Caco-2 (cell line): ENCODE data around the gene TGFBR2. TPM values are rescaled to one million over a fixed set of nuclear protein-coding genes. Genes with fewer than 3 reads are reported as not detected.
A peak's percentile ranks its signal among the peaks of the same experiment; 100 is the strongest.

ENCODE experiments used
- BruUV-seq: library from RNA; stranded (reverse); fragments of 400-500 nt; replicated peaks from 2 replicates; lab custom pipeline; 2021; lab: Mats Ljungman, UMichigan
- CTCF ChIA-PET: fragments of 300-600 bp; sonication (Branson Sonifier 250); formaldehyde crosslinking; loops from one replicate; lab custom pipeline; 2022; ENCODE audit warnings: antibody characterized with exemption; lab: Charles Lee
- POLR2A ChIA-PET: fragments of 300-600 bp; sonication (Branson Sonifier 250); formaldehyde crosslinking; loops from one replicate; lab custom pipeline; 2022; ENCODE audit warnings: antibody characterized with exemption; lab: Charles Lee
- DNase-seq, 2 experiments: peaks; one replicate each; pipeline versions ENCODE4 v3.0.0 to v3.0.0-alpha.2; 2020 to 2022
- H3K27me3 ChIP-seq: replicated peaks from 2 replicates; pipeline ENCODE4 v1.6.0; 2011; ENCODE audit warnings: low read length; ENCODE audit not compliant: control insufficient read depth, insufficient read depth
- H3K36me3 ChIP-seq: 2 replicates; pipeline ENCODE4 v1.5.1; 2011; ENCODE audit warnings: low read length; ENCODE audit not compliant: control insufficient read depth, insufficient read depth
- H3K4me1 ChIP-seq: fragments of 250-450 bp; sonication (Bioruptor Pico); 2 replicates; pipeline ENCODE4 v1.5.1; 2020; ENCODE audit warnings: mild to moderate bottlenecking
- H3K4me3 ChIP-seq: 2 replicates; pipeline ENCODE4 v1.5.1; 2011; ENCODE audit warnings: low read depth, mild to moderate bottlenecking, control low read depth, low read length
- H3K9me3 ChIP-seq: fragments of 250-450 bp; sonication (Bioruptor Pico); 2 replicates; pipeline ENCODE4 v1.5.1; 2020; ENCODE audit warnings: mild to moderate bottlenecking, moderate library complexity
- H3K27ac Mint-ChIP-seq: one replicate; pipeline ENCODE4 v1.8.0; 2022; ENCODE audit warnings: mixed read lengths; ENCODE audit not compliant: unreplicated experiment
- H3K27me3 Mint-ChIP-seq: one replicate; pipeline ENCODE4 v1.8.0; 2022; ENCODE audit warnings: mixed read lengths; ENCODE audit not compliant: insufficient read depth, unreplicated experiment
- H3K36me3 Mint-ChIP-seq: one replicate; pipeline ENCODE4 v1.8.0; 2022; ENCODE audit warnings: mild to moderate bottlenecking, mixed read lengths; ENCODE audit not compliant: insufficient read depth, unreplicated experiment
- H3K4me1 Mint-ChIP-seq: one replicate; pipeline ENCODE4 v1.8.0; 2022; ENCODE audit warnings: low read depth, mixed read lengths; ENCODE audit not compliant: unreplicated experiment
- H3K4me3 Mint-ChIP-seq: one replicate; pipeline ENCODE4 v1.8.0; 2022; ENCODE audit warnings: mild to moderate bottlenecking, moderate library complexity, mixed read lengths; ENCODE audit not compliant: unreplicated experiment
- H3K9me3 Mint-ChIP-seq: one replicate; pipeline ENCODE4 v1.8.0; 2022; ENCODE audit warnings: mixed read lengths; ENCODE audit not compliant: unreplicated experiment
- CTCF ChIP-seq, 2 experiments: fragments of 200-600 bp in 1 of 2; IDR thresholded peaks; 1 replicate in 1 of 2; 2 replicates in 1 of 2; pipeline versions ENCODE4 v1.5.1 to v1.8.0; 2011 to 2022; ENCODE audit warnings: antibody characterized with exemption in 1 of 2, control low read depth in 1 of 2, inconsistent platforms in 1 of 2, low read depth in 1 of 2, low read length in 1 of 2, mild to moderate bottlenecking in 1 of 2, moderate library complexity in 1 of 2; ENCODE audit not compliant: insufficient read depth in 1 of 2, severe bottlenecking in 1 of 2, unreplicated experiment in 1 of 2
- intact Hi-C: fragments of 100-400 bp; cut with micrococcal nuclease; formaldehyde crosslinking; loops from one replicate; pipeline ENCODE4 v1.10.0; 2022; ENCODE audit not compliant: unreplicated experiment
- total RNA-seq: library from RNA; stranded (reverse); gene quantifications from 2 replicates; pipeline ENCODE4 v1.2.3, GENCODE V29; 2022

The TGFBR2 gene
- total RNA-seq, 1 experiment from 2014 or later = 40.5 TPM

GRCh38 chr3:30578479-30578878 lies 27.9 kb upstream of the TGFBR2 start:
- Histone ChIP-seq H3K9me3 (no peaks in the 10 kb centered on the region; the same call in 1 of the 2 replicates), H3K4me3 (no peak overlapping the region), H3K27me3 (no peaks in the 10 kb centered on the region), H3K36me3 (no peaks in the 10 kb centered on the region), H3K4me1 (peaks cover 54% of the 10 kb centered on the region)
- Mint-ChIP-seq H3K27ac (peak overlapping the region; percentile 83), H3K4me1 (peaks cover 23% of the 10 kb centered on the region), H3K9me3 (peaks cover 18% of the 10 kb centered on the region), H3K27me3 (no peaks in the 10 kb centered on the region), H3K36me3 (peaks cover 5% of the 10 kb centered on the region), H3K4me3 (peak overlapping the region; percentile 47)
- TF ChIP-seq CTCF (IDR thresholded peaks at IDR 0.05; ENCODE audit: insufficient read depth in 1 of 2, low read depth in 1 of 2, low read length in 1 of 2, severe bottlenecking in 1 of 2, unreplicated experiment in 1 of 2) = no peak
- intact Hi-C loops = no loop called here
- peak; percentile 52 to 66 for DNase-seq
- CTCF ChIA-PET = no interaction called here
- POLR2A ChIA-PET = interaction anchor here (0.6 kb wide), 1 partner anchor 320 kb away, joined by 3 read pairs; no protein-coding TSS in a partner anchor
- no TSS peak for BruUV-seq

- DNase-seq = no peak
- CTCF ChIA-PET = interaction anchor here (0.9 kb wide), 1 partner anchor 142 kb away, joined by 3 read pairs; no protein-coding TSS in a partner anchor
- Histone ChIP-seq H3K9me3 (no peaks in the 10 kb centered on the region; the same call in 1 of the 2 replicates), H3K4me1 (peaks cover 60% of the 10 kb centered on the region), H3K36me3 (no peaks in the 10 kb centered on the region), H3K27me3 (no peaks in the 10 kb centered on the region), H3K4me3 (no peak overlapping the region)
- H3K36me3 Mint-ChIP-seq = peaks cover 5% of the 10 kb centered on the region
- POLR2A ChIA-PET = interaction anchor here (0.6 kb wide), 1 partner anchor 320 kb away, joined by 3 read pairs; no protein-coding TSS in a partner anchor
- BruUV-seq = no TSS peak
- no peaks in the 10 kb centered on the region for H3K27me3 Mint-ChIP-seq
- peak overlapping the region; percentile 83 for H3K27ac Mint-ChIP-seq
- H3K4me3 Mint-ChIP-seq = peak overlapping the region; percentile 47
- H3K9me3 Mint-ChIP-seq = peaks cover 18% of the 10 kb centered on the region
- no peak for TF ChIP-seq CTCF (IDR thresholded peaks at IDR 0.05; ENCODE audit: insufficient read depth in 1 of 2, low read depth in 1 of 2, low read length in 1 of 2, severe bottlenecking in 1 of 2, unreplicated experiment in 1 of 2)
- peaks cover 29% of the 10 kb centered on the region for H3K4me1 Mint-ChIP-seq
- intact Hi-C loops = no loop called here
Measured at GRCh38 chr3:30578986-30579579, 27.3 kb upstream of the TGFBR2 start.

- BruUV-seq = no TSS peak
- no peaks in the 10 kb centered on the region for H3K36me3 ChIP-seq
- H3K9me3 Mint-ChIP-seq = peaks cover 22% of the 10 kb centered on the region
- TF ChIP-seq CTCF (IDR thresholded peaks at IDR 0.05; ENCODE audit: insufficient read depth in 1 of 2, low read depth in 1 of 2, low read length in 1 of 2, severe bottlenecking in 1 of 2, unreplicated experiment in 1 of 2) = no peak
- ChIA-PET CTCF (no interaction called here), POLR2A (no interaction called here)
- H3K4me1 ChIP-seq = peaks cover 77% of the 10 kb centered on the region
- peaks cover 40% of the 10 kb centered on the region for H3K4me1 Mint-ChIP-seq
- no peak overlapping the region for H3K4me3 ChIP-seq
- H3K27me3 Mint-ChIP-seq = no peaks in the 10 kb centered on the region
- no peaks in the 10 kb centered on the region for H3K27me3 ChIP-seq
- intact Hi-C loops = no loop called here
- H3K4me3 Mint-ChIP-seq = no peak overlapping the region
- no peak for DNase-seq
- no peaks in the 10 kb centered on the region; the same call in 1 of the 2 replicates for H3K9me3 ChIP-seq
- H3K27ac Mint-ChIP-seq = peak overlapping the region; percentile 65
- peaks cover 5% of the 10 kb centered on the region for H3K36me3 Mint-ChIP-seq
Measured at GRCh38 chr3:30581067-30581585, 25.3 kb upstream of the TGFBR2 start.
